ENCODE data around the gene PRR36. TPM values are rescaled to one million over a fixed set of nuclear protein-coding genes. Genes with fewer than 3 reads are reported as not detected.

The PRR36 gene
- total and polyA plus RNA-seq, 7 donors = under 0.01 to 0.23 TPM; not detected in 5

DNA sequence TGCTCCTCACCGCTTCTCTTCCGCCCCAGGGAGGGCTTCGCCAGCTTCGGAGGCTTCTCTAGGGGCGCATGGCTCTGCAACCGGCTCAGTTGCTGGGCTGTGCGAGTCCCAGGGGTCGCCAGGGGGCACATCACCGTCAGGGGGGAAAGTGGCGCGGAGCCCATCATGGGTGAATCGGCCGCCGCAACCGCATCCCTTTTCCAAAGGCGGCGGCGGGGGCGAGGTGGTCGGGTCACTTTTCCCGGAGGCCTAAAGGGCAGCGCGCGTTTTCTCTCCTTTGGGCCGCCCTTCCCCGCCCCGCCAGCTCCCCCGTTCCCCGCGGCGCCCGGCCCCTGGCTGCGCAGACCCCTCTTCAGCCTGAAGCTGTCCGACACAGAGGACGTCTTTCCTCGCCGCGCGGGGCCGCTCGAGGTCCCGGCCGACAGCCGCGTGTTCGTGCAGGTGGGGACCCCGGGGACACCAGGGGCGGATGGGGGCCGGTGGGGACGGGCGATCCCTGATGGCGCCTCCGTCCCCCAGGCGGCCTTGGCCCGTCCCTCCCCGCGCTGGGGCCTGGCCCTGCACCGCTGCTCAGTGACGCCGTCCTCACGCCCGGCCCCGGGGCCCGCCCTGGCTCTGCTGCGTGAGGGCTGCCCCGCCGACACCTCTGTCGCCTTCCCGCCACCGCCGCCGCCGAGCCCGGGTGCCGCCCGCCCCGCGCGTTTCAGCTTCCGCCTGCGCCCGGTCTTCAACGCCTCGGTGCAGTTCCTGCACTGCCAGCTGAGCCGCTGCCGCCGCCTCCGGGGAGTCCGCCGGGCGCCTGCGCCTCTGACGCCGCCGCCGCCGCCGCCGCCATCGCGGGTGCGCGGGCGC is 42.1 kb upstream of the PRR36 start:
- 1% methylated on average over 104 of the region's 104 CpGs for WGBS, 2 donors
- Histone ChIP-seq H3K27ac (peak overlapping the region in 1 of 4 donors; percentile 81), H3K9me3 (no peaks in the 10 kb centered on the region), H3K36me3 (peaks cover 17 to 23% (median 18%) of the 10 kb centered on the region in 4 donors), H3K27me3 (peaks cover 38 to 52% (median 52%) of the 10 kb centered on the region in 3 donors), H3K4me3 (peak overlapping the region in 3 of 4 donors; percentile 8 to 42 (median 33)), H3K4me1 (peaks cover 0 to 48% (median 46%) of the 10 kb centered on the region in 4 donors)
- intact Hi-C loops (cut with DNase I) = no loop called here
- TF ChIP-seq, protein P1, sequence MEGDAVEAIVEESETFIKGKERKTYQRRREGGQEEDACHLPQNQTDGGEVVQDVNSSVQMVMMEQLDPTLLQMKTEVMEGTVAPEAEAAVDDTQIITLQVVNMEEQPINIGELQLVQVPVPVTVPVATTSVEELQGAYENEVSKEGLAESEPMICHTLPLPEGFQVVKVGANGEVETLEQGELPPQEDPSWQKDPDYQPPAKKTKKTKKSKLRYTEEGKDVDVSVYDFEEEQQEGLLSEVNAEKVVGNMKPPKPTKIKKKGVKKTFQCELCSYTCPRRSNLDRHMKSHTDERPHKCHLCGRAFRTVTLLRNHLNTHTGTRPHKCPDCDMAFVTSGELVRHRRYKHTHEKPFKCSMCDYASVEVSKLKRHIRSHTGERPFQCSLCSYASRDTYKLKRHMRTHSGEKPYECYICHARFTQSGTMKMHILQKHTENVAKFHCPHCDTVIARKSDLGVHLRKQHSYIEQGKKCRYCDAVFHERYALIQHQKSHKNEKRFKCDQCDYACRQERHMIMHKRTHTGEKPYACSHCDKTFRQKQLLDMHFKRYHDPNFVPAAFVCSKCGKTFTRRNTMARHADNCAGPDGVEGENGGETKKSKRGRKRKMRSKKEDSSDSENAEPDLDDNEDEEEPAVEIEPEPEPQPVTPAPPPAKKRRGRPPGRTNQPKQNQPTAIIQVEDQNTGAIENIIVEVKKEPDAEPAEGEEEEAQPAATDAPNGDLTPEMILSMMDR (IDR thresholded peaks at IDR 0.05) = no peak
- no peak for TF ChIP-seq POLR2A (IDR thresholded peaks at IDR 0.05)
- TF ChIP-seq EP300 (IDR thresholded peaks at IDR 0.05) = no peak
- TF ChIP-seq POLR2AphosphoS5 (IDR thresholded peaks at IDR 0.05) = no peak
- no peak for DNase-seq

DNA sequence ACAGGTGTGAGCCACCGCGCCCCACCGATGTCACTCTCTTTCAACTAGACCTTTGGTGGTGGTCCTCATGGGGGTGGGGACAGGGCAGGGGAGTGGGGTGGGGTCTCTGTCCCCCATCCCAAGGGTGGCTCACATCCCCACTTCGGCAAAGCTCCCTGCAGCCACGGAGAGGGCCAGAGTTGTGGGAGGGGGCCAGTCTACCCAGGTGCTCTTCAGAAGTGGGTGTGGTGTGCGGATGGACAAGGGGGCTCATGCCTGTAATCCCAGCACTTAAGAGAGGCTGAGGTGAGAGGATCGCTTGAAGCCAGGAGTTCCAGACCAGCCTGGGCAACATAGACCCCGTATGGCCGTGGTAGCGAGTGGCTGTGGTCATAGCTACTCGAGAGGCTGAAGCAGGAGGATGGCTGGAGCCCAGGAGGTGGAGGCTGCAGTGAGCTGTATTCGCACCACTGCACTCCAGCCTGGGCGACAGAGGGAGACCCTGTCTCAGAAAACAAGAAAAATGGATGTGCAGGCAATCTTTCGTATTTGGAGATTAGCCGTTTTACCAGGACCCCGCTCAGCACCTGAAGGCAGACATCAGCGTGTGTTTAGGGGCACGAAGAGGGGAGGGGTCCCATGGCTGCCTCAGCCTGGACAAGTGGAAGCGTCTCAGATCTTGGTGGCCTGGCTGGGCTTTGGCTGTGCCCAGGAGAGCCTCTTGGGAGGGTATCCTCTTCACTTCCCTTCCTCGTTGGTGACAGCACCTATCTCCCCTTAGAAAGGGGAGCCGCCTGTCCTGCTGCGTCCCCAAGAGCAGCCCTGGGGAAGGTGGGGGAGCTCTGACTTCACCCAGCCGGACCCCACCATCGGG is 41.3 kb upstream of the PRR36 start:
- H3K27me3 ChIP-seq = peaks cover 38 to 52% (median 52%) of the 10 kb centered on the region in 3 donors
- H3K9me3 ChIP-seq = no peaks in the 10 kb centered on the region
- H3K4me1 ChIP-seq = peaks cover 0 to 43% (median 41%) of the 10 kb centered on the region in 4 donors
- peaks cover 25 to 31% (median 26%) of the 10 kb centered on the region in 4 donors for H3K36me3 ChIP-seq
- peak overlapping the region in 1 of 4 donors; percentile 33 for H3K4me3 ChIP-seq
- peak in 1 of 4 donors; percentile 24 for TF ChIP-seq POLR2AphosphoS5 (IDR thresholded peaks at IDR 0.05)
- TF ChIP-seq, protein P1 (IDR thresholded peaks at IDR 0.05) = no peak
- TF ChIP-seq POLR2A (IDR thresholded peaks at IDR 0.05) = no peak
- TF ChIP-seq EP300 (IDR thresholded peaks at IDR 0.05) = no peak
- no peak for DNase-seq
- intact Hi-C loops (cut with DNase I) = no loop called here
- 38 to 49% methylated on average over 24 of the region's 24 CpGs for WGBS, 2 donors
- H3K27ac ChIP-seq = no peak overlapping the region

DNA sequence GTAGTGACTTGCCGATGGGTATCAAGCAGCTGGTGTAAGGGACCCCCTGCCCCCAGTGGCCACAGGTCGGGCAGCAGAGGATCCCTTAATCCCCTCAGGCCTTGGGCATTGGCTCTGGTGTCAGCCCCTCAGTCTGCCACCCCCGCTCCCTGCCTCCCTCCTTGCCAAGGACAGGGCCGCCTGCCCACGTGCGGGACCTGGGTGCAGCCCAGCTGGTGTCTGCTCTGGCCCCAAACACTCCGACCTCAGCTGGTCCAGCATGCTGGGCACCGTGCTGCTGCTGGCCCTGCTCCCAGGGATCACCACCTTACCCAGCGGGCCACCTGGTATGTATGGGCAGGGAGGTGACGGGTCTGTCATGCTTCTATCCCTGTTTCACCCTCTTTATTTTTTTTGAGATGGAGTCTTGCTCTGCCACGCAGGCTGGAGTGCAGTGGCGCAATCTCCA is 40.4 kb upstream of the PRR36 start, which contains the start of gene TGFBR3L:
Gene TGFBR3L (plus strand): TSS at position 233 of the 448 bp plus-strand sequence.
- Histone ChIP-seq H3K4me1 (peaks cover 0 to 39% (median 36%) of the 10 kb centered on the region in 4 donors), H3K4me3 (no peak within 1 kb of the TSS), H3K9me3 (no peaks in the 10 kb centered on the region), H3K36me3 (peaks cover 34 to 40% (median 34%) of the 10 kb centered on the region in 4 donors), H3K27ac (no peak within 1 kb of the TSS), H3K27me3 (peaks cover 38 to 52% (median 52%) of the 10 kb centered on the region in 3 donors)
- 40 to 73% methylated on average over 12 of the region's 12 CpGs for WGBS, 2 donors
- TF ChIP-seq, protein P1 (IDR thresholded peaks at IDR 0.05) = no peak
- no peak for TF ChIP-seq POLR2A (IDR thresholded peaks at IDR 0.05)
- TF ChIP-seq POLR2AphosphoS5 (IDR thresholded peaks at IDR 0.05) = peak in 1 of 4 donors; percentile 38
- intact Hi-C loops (cut with DNase I) = no loop called here
- no peak for DNase-seq

DNA sequence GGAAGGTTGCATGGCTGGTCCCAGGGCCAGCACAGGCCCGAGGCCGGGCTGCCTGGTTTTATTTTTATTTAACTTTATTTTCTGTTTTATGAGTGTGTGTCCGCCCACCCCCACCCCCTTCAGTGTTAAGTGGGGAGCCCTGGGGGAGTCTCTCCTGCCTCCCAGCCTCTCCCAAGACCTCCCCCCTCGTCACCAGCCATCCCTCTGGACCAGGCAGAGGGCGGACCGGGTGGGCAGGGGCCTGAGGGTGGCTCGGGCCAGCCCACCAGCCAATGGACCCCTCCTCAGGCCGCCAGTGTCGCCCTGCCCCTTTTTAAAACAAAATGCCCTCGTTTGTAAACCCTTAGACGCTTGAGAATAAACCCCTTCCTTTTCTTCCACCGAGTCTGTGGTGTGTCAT is 39.9 kb upstream of the PRR36 start:
- intact Hi-C loops (cut with DNase I) = no loop called here
- Histone ChIP-seq H3K9me3 (no peaks in the 10 kb centered on the region), H3K36me3 (peaks cover 35 to 45% (median 37%) of the 10 kb centered on the region in 4 donors), H3K4me1 (peaks cover 0 to 34% (median 32%) of the 10 kb centered on the region in 4 donors), H3K27ac (no peak overlapping the region), H3K4me3 (no peak overlapping the region), H3K27me3 (peaks cover 38 to 50% (median 47%) of the 10 kb centered on the region in 3 donors)
- no peak for DNase-seq
- WGBS, 2 donors = 43 to 72% methylated on average over 12 of the region's 12 CpGs
- TF ChIP-seq POLR2AphosphoS5 (IDR thresholded peaks at IDR 0.05) (no peak), POLR2A (IDR thresholded peaks at IDR 0.05) (no peak), EP300 (IDR thresholded peaks at IDR 0.05) (no peak)
- TF ChIP-seq, protein P1 (IDR thresholded peaks at IDR 0.05) = no peak

Measured in sigmoid colon (tissue), 7 donors.